Heart left ventricle (tissue), 16 donors: ENCODE data around the gene ITGA2. TPM values are rescaled to one million over a fixed set of nuclear protein-coding genes. Genes with fewer than 3 reads are reported as not detected.

Experiments
- ATAC-seq, 4 donors: fragments of 200-7000 bp; cut with Tn5 transposase; one replicate each; pipeline ENCODE4 v1.9.1; 2020 to 2022; ENCODE audit warnings: moderate library complexity in 4 of 4, mild to moderate bottlenecking in 3 of 4, moderate number of reproducible peaks in 1 of 4
- DNase-seq, 5 donors: peaks; one replicate each; pipeline ENCODE4 v3.0.0-alpha.2; 2020
- H3K27ac ChIP-seq, 12 donors: fragments of 200-600 bp; sonication (generic) in 4 of 12; one replicate each; pipeline versions ENCODE4 v1.5.0 to v1.8.0; 2016 to 2022; ENCODE audit warnings: mild to moderate bottlenecking in 2 of 12
- H3K27me3 ChIP-seq, 9 donors: fragments of 200-600 bp; sonication (generic) in 2 of 9; one replicate each; pipeline versions ENCODE4 v1.5.1 to v1.8.0; 2016 to 2022; ENCODE audit warnings: mild to moderate bottlenecking in 3 of 9
- H3K36me3 ChIP-seq, 9 donors: fragments of 200-600 bp; sonication (generic) in 2 of 9; one replicate each; pipeline versions ENCODE4 v1.5.0 to v1.8.0; 2018 to 2022; ENCODE audit warnings: mild to moderate bottlenecking in 2 of 9
- H3K4me1 ChIP-seq, 12 donors: fragments of 200-600 bp; sonication (generic) in 4 of 12; one replicate each; pipeline versions ENCODE4 v1.5.0 to v1.8.0; 2016 to 2022; ENCODE audit warnings: mild to moderate bottlenecking in 3 of 12
- H3K4me3 ChIP-seq, 12 donors: fragments of 200-600 bp; sonication (generic) in 4 of 12; one replicate each; pipeline versions ENCODE4 v1.5.0 to v1.8.0; 2017 to 2022; ENCODE audit warnings: mild to moderate bottlenecking in 9 of 12, moderate library complexity in 4 of 12
- H3K9me3 ChIP-seq, 12 donors: fragments of 200-600 bp; sonication (generic) in 4 of 12; one replicate each; pipeline versions ENCODE4 v1.5.0 to v1.8.0; 2016 to 2022; ENCODE audit warnings: mild to moderate bottlenecking in 1 of 12
- POLR2A ChIP-seq, 2 donors: fragments of 450-650 bp; IDR thresholded peaks; one replicate each; pipeline ENCODE4 v1.6.1; 2017; ENCODE audit warnings: antibody characterized with exemption in 2 of 2, mild to moderate bottlenecking in 2 of 2, moderate library complexity in 2 of 2
- WGBS, 4 donors: extraction: QIAGEN DNeasy Blood & Tissue Kit in 2 of 4; methylation state at CpG; one replicate each; pipeline versions ENCODE4 v1.1.5 to v1.1.7; 2013 to 2018; 5-methylcytosine and 5-hydroxymethylcytosine counted together
- intact Hi-C, 10 donors: fragments of 100-400 bp; cut with DNase I; formaldehyde crosslinking; loops; one replicate each; pipeline versions ENCODE4 v1.11.1 to v1.14.2; 2022
- polyA plus RNA-seq, 2 donors: library from polyadenylated mRNA; stranded (reverse); fragments of 200-250 nt; gene quantifications; one replicate each; pipeline ENCODE4 v1.2.3, GENCODE V29; 2013
- total RNA-seq, 9 donors: library from RNA; depleted of rRNA in 2 of 9; stranded (reverse); fragments of >200 nt in 2 of 9; fragmentation: NEBNext Ultra II Directional in 3 of 9; extraction: Animal tissue kit (Norgen Biotek cat#: 25700) in 3 of 9; gene quantifications; one replicate each; pipeline versions ENCODE4 v1.1.0 to v1.2.4, GENCODE V29; 2016 to 2023
- TF ChIP-seq, protein P1 (sequence below), 12 donors: fragments of 200-600 bp; sonication (generic) in 4 of 12; IDR thresholded peaks; one replicate each; pipeline versions ENCODE4 v1.5.0 to v1.8.0; 2018 to 2022; ENCODE audit warnings: antibody characterized with exemption in 12 of 12, mild to moderate bottlenecking in 5 of 12
- donor health status: ischemic (EF 13 %, LVEDD 7.1; RV severe dilation, severe dysfunction).
- donor health status: healthy with polysubstance abuse.
- donor health status: DM: no; HTN: yes; CAD: no.
- donor health status: DM: no; HTN: no; CAD: no.
- donor health status: ischemic (EF 25% LVEDD 6.9; RV normal size, moderate dysfunction).
- donor health status: ischemic (EF 25% LVEDD 5.7; RV mildly dilated, moderate dysfunction).
- donor health status: healthy.
- donor health status: DM: yes; HTN: yes; CAD: no.
- donor health status: ischemic (EF 35%, LVEDD 5.7; RV mildly dilated, moderate dysfunction).
- donor health status: nonischemic (EF 11% LVEDD 7.7; RV severe dilation, severe dysfunction).
- donor health status: DM: yes; HTN: yes; CAD: no.
- donor health status: PGD.
- donor health status: ischemic (EF 29% LVEDD 5.4; RV normal size, mild dysfunction).
- donor health status: nonischemic (EF 23%, LVEDD 6.1; RV moderate dilation, normal function).

The ITGA2 gene
- total and polyA plus RNA-seq, 11 donors = 0.23 to 10.7 (median 1.00) TPM

DNA sequence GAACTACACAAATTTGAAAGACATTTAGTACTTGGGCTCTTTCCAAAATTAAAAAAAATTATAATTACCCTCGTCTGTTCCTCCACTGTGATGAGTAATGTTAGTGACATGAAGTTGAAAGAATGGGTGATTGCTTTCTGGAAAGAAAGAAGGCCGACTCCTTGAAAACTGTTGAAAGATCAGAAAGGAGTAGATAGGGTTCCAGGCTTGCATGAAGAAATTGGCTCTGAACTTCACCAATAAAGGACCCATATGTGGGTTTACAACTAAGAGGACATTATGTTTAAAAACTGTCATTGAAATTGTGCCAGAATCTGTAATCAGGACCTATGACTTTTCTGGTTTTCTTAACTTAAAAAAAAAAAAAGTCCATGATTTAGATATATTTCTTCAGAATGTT lies 141.1 kb downstream of the ITGA2 start:
- 42 to 54% (median 47%) methylated on average over 2 of the region's 2 CpGs for WGBS, 4 donors

GRCh38 chr5:53133020-53133419 lies 143.9 kb downstream of the ITGA2 start:
- 57 to 67% (median 64%) methylated on average over 1 of the region's 1 CpG for WGBS, 4 donors
- Histone ChIP-seq H3K9me3 (no peaks in the 10 kb centered on the region), H3K27ac (no peak overlapping the region), H3K4me3 (no peak overlapping the region), H3K36me3 (no peaks in the 10 kb centered on the region), H3K27me3 (no peaks in the 10 kb centered on the region), H3K4me1 (no peaks in the 10 kb centered on the region)
- no peak for DNase-seq
- intact Hi-C loops = no loop called here
- ATAC-seq = no peak
- TF ChIP-seq, protein P1, sequence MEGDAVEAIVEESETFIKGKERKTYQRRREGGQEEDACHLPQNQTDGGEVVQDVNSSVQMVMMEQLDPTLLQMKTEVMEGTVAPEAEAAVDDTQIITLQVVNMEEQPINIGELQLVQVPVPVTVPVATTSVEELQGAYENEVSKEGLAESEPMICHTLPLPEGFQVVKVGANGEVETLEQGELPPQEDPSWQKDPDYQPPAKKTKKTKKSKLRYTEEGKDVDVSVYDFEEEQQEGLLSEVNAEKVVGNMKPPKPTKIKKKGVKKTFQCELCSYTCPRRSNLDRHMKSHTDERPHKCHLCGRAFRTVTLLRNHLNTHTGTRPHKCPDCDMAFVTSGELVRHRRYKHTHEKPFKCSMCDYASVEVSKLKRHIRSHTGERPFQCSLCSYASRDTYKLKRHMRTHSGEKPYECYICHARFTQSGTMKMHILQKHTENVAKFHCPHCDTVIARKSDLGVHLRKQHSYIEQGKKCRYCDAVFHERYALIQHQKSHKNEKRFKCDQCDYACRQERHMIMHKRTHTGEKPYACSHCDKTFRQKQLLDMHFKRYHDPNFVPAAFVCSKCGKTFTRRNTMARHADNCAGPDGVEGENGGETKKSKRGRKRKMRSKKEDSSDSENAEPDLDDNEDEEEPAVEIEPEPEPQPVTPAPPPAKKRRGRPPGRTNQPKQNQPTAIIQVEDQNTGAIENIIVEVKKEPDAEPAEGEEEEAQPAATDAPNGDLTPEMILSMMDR (IDR thresholded peaks at IDR 0.05) = no peak
- no peak for TF ChIP-seq POLR2A (IDR thresholded peaks at IDR 0.05)

More for the DNA sequence above, 141.1 kb downstream of the ITGA2 start:
- no peaks in the 10 kb centered on the region for H3K27me3 ChIP-seq
- no peak overlapping the region for H3K27ac ChIP-seq
- H3K4me1 ChIP-seq = no peaks in the 10 kb centered on the region
- H3K9me3 ChIP-seq = no peaks in the 10 kb centered on the region
- H3K4me3 ChIP-seq = no peak overlapping the region
- intact Hi-C loops = no loop called here
- TF ChIP-seq, protein P1 (IDR thresholded peaks at IDR 0.05) = no peak
- no peak for TF ChIP-seq POLR2A (IDR thresholded peaks at IDR 0.05)
- DNase-seq = no peak
- H3K36me3 ChIP-seq = no peaks in the 10 kb centered on the region
- ATAC-seq = no peak

Other genes with a start within 250 kb of the ITGA2 start
- gene ITGA1, start 201.4 kb upstream of the ITGA2 start, total RNA-seq = 10 to 100 TPM; 20.9 to 52.0 (median 24.6) TPM
- gene ITGA1, start 201.4 kb upstream of the ITGA2 start, polyA plus RNA-seq = 1 to 10 TPM; 5.5 to 9.1 TPM
- 10 to 100 TPM; 12.8 to 28.4 (median 20.1) TPM for gene PELO, start 201.4 kb upstream of the ITGA2 start, total RNA-seq
- 10 to 100 TPM in 1 of 2 donors, 1 to 10 TPM in 1; 4.3 to 16.8 TPM for gene PELO, start 201.4 kb upstream of the ITGA2 start, polyA plus RNA-seq
- 100 to 1,000 TPM in 1 of 9 donors, 10 to 100 TPM in 8; 59.5 to 101 (median 75.2) TPM for gene MOCS2, start 120.4 kb downstream of the ITGA2 start, total RNA-seq
- gene MOCS2, start 120.4 kb downstream of the ITGA2 start, polyA plus RNA-seq = 100 to 1,000 TPM in 1 of 2 donors, 10 to 100 TPM in 1; 65.7 to 153 TPM